HG02798 (cell line): ENCODE measurements around the gene MYADM.
A peak's percentile ranks its signal among the peaks of the same experiment; 100 is the strongest.
"Not testable (repeated sequence)": the region's sequence is repeated elsewhere in the genome, so short reads cannot be mapped to it uniquely, and the experiment has no call there.

Experiments used
- ATAC-seq: cut with Tn5 transposase; IDR thresholded peaks from one replicate; pipeline ENCODE4 v1.9.1; 2021; ENCODE audit warnings: mild to moderate bottlenecking; ENCODE audit not compliant: unreplicated experiment, poor library complexity

Gene MYADM

DNA sequence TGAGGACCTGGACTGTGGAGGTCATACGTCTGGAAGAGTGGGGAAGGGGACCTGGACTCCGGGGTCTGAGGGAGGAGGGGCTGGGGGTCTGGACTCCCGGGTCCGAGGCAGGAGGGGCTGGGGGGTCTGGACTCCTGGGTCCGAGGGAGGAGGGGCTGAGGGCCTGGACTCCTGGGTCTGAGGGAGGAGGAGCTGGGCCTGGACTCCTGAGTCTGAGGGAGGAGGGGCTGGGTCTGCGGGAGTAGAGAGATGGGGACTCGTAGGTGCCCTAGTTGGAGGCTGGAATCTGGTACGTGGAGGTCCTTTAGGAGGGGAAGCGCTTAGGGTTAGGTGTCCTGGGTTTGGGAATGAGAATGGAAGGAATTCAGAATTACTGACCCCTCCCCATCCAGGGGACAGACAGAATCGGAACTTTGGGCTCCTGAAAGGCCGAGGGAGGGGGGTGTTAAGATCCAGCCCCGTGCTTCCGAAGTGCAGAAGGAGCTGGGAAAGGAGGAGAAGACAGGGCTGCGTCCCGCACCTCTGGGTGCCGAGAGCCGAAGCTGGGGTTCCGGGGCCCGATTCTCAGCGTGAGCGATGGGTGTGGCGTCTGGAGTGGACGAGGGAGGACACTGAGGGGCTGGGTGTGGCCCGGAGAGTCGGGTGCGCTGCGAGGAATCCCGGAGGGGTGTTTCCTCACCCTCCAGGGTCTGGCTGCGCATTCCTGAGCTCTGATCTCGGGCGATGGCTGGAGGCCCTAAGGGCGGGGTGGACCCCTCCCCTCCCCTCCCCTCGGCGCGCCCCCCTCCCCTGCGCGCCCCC lies 608 bp downstream of the MYADM start:
- ATAC-seq = no peak

GRCh38 chr19:53868892-53869804 lies 1.5 kb downstream of the MYADM start:
- ATAC-seq = peak; percentile 38

GRCh38 chr19:53869805-53870484 lies 2.3 kb downstream of the MYADM start:
- not testable (repeated sequence) for ATAC-seq

GRCh38 chr19:53870485-53870844 lies 2.8 kb downstream of the MYADM start:
- ATAC-seq = no peak

DNA sequence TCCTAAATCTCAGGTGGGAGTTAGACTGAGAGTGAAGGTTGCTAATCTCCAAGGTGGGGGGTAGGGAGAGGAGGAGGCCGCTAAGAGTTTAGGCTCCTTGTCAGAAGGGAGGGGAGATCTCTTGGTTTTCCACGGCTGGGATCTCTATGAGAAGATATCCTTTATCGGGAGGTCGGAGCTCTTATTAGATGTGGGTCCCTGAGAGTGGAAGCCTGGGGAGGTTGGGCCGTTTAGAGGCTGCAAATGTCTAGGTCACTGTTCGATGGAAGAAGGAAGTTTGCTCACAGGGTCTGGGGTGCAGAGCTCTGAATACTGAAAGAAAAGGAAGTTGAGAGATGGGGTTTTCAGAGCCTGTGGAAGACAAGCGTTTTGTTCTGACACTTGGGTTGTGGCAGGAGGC lies 3.8 kb downstream of the MYADM start:
- ATAC-seq = no peak

DNA sequence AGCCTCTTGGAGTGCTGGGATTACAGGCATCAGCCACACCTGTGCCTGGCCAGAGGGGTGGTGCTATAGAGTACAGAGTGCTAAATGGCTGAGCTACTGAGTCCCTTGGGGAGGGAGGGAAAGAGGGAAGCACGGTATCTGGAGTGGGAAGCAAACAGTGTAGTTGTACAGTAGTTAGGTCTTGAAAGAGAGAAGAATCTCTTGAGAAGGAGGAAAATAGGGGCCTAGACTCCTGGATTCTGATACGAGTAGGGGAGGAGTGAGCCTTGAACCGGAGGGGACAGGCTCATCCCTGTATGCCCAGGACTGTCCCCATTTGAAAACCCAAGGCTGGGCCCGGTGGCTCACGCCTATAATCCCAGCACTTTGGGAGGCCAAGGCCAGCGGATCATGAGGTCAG lies 5.1 kb downstream of the MYADM start:
- ATAC-seq = no peak

GRCh38 chr19:53873773-53874605 lies 6.3 kb downstream of the MYADM start:
- ATAC-seq = no peak

DNA sequence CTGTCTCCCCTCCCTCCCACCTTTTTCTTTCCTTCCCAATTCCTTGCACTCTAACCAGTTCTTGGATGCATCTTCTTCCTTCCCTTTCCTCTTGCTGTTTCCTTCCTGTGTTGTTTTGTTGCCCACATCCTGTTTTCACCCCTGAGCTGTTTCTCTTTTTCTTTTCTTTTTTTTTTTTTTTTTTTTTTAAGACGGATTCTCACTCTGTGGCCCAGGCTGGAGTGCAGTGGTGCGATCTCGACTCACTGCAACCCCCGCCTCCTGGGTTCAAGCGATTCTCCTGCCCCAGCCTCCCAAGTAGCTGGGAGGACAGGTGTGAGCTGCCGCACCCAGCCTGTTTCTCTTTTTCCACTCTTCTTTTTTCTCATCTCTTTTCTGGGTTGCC lies 6.9 kb downstream of the MYADM start:
- ATAC-seq = no peak

DNA sequence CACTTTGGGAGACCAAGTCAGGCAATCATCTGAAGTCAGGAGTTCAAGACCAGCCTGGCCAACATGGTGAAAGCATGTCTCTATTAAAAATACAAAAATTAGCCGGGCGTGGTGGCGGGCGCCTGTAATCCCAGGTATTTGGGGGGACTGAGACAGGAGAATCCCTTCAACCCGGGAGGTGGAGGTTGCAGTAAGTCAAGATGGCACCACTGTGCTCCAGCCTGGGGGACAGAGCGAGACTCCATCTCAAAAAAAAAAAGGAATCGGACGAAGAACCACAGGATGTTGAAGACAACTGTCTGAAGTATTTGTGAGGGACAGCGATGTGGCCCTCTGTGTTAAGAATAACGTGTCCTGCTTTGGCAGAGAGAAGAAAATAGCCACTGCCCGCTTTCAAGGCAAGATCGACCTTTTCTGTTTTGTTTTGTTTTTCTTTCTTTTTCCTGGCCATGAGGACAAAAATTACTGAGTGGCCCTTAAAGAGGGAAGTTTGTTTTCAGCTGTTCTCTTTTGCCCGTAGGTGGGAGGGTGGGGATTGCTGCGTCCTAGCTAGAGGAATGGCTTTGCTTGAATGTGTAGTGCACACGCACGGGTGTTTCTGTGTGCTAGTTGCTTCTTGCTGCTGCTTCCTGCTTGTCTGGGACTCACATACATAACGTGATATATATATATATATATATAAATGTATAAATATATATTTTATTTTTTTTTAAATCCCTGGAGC lies 8.1 kb downstream of the MYADM start:
- ATAC-seq = no peak

GRCh38 chr19:53876651-53877224 lies 9.1 kb downstream of the MYADM start:
- no peak for ATAC-seq

- no peak for ATAC-seq
Measured at GRCh38 chr19:53877361-53877766, 9.7 kb downstream of the MYADM start.

DNA sequence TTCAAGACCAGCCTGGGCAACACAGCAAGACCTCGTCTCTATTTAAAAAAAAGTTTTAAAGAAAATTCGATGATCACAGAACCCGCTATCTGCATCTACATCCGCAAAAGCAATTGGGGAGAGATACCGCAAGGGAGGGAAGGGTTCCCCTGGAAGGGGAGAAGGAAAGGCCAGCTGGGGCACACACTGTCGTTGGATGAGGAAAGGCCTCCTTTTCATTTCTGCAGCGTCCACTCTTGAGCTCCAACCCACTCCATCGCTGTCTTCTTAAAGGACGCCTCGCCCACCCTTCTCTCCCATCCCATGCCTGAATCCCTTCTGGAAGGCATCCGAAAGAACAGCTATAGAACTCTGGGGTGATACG lies 11.1 kb downstream of the MYADM start:
- ATAC-seq = no peak

GRCh38 chr19:53879140-53880081 lies 11.7 kb downstream of the MYADM start:
- ATAC-seq = peak; percentile 81

- ATAC-seq = no peak
Measured at GRCh38 chr19:53880711-53881481, 13.2 kb downstream of the MYADM start.

- no peak for ATAC-seq
Measured at GRCh38 chr19:53881482-53882390, 14.1 kb downstream of the MYADM start, which contains the start of gene PRKCG. Gene PRKCG, plus strand, starts transcription at chr19:53882197. Its CDS starts 298 bp downstream, at chr19:53882495.

DNA sequence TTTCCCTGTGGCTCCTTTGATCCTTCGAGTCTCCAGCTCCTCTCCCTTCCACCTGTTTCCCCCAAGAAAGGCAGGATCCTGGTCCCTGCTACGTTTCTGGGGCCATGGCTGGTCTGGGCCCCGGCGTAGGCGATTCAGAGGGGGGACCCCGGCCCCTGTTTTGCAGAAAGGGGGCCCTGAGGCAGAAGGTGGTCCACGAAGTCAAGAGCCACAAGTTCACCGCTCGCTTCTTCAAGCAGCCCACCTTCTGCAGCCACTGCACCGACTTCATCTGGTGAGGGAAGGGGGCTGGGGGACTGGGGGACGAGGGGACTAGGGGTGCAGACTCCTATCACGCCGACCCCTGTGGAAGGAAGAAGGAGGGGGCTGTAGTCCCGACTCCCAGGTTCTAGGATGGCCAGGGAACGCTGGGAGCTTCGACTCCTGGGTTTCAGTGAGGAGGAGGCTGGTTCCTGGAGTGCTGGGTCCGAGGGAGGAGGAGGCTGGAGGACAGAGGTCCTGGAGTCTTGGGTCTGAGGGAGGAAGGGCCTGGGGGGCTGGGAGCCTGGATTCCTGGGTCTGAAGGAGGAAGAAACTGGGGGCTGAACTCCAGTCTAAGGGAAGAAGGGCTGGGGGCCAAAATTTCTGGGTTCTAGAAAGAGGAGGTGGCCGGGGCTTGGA lies 14.8 kb downstream of the MYADM start:
- ATAC-seq = no peak
